Myocyte (in vitro differentiated cells): ENCODE data around the gene PRRT4. TPM values are rescaled to one million over a fixed set of nuclear protein-coding genes. Genes with fewer than 3 reads are reported as not detected.

Source experiments
- DNase-seq: peaks from one replicate; pipeline ENCODE4 v3.0.0-alpha.2; 2012; ENCODE audit warnings: low read depth
- polyA plus RNA-seq: library from polyadenylated mRNA; unstranded; fragments of >200 nt; gene quantifications from one replicate; pipeline ENCODE4 v1.2.1, GENCODE V29; 2012; ENCODE audit warnings: missing spikeins
- total RNA-seq: library from RNA; depleted of rRNA; stranded (reverse); fragments of >200 nt; gene quantifications from 2 replicates; pipeline ENCODE4 v1.2.3, GENCODE V29; 2014

Gene PRRT4
- total RNA-seq, result 4.2 and 7.3 TPM in 2 replicates
- 6.3 TPM for polyA plus RNA-seq

DNA sequence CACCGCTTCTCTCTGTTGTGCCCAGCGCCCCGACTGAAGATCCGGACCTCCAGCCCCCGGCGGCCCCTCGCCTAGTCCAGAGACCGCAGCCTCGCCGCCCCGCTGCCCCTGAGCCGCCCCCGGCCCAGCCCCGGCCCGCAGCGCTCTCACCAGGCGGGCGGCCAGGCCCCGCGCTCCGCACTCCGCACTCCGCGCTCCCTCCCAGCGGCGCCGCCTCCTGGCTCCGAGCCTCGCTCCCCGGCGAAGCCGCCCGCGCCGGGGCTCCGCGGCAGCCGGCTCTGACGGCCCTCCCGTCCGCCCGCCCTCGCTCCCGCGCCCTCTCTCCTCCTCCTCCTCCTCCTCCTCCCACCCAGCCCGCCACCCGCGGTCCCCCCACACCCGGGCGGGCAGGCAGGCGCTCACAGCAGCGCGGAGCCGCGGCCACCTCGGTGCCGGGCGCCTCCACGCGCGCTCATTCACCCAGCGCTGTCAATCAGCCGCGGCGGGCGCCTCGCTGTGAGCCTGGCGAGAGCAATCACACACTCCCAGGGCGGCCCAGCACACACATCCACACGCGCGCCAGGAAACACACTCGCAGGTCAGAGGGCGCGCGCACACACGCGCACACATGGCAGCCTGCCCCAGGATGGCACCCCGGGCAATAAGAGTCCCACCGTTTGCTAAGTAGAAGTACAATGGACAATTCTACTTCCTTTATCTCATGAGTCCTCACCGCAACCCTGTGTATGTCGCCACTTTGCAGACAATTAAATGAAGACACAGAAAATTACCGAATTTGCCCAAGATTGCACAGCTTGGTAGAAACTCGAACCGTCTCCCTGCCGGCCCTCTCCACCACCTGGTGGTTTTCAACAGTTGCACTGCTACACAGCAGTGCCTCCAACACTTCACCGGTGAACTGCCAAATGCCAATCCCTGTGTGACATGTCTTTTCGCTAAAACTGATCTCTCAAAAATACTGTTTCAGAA, at the start of gene PRRT4:
PRRT4 (minus strand) TSS at position 280 of the 969 bp plus-strand sequence.
- DNase-seq, result peak; percentile 59

DNA sequence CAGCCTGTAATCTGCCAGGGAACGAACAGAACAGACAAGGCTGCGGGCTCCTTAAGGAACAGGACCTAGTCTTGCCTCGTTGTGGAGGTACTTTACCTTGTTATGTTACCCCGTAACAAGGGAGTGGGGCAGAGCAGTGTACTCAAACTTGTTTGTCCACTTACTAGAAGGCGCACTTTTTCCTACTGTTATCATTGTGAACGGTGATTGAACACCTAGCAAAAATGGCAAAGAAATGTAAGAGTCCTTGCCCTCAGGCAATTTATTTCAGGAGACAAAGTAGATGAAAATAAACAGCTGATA, 48.9 kb upstream of the PRRT4 start:
- no peak for DNase-seq

DNA sequence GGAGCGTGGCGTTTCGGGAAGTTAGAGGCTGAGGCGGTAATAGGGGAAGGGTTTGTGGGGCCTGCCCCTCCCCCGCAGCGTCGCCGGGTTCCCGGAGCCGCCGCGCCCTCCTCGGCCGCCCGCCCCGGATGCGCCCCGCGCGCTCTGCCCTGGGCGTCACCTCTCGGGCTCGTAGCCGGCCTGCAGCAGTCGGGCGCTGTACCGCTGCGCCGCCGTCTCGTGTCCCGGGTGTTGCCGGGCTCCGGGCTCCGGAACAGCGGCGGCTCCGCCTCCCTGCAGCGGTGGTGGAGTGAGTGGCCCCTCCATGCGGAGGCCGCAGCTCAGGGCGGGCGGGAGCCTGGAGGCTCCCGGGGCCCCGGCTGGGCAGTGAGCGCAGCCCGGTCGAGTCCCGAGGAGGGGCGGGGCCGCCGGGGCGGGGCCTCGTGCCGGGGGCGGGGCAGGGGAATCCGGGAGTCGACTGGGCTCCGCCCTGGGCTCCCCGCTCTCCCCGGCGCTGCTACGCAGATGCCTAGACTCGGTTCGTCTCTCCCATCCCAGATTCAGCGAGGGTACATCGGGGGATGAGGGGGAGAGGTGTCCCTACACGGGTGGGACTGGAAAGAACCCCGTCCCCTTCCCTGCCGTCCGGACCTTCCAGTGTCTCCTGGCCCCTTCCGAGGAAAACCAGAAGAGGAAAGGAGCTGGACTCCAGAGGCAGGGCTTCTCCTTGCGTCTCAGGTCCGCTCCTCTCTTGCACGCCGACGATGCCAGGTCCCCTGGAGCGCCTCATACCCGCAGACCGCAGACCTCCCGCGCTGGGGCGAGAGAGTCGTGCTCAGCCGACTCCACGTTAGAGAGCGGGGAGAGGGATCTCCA, 48.3 kb upstream of the PRRT4 start, which contains the start of gene IMPDH1:
IMPDH1 (minus strand) TSS at position 387 of the 855 bp plus-strand sequence; CDS start at position 306, 81 bp downstream.
- peak; percentile 84 for DNase-seq

DNA sequence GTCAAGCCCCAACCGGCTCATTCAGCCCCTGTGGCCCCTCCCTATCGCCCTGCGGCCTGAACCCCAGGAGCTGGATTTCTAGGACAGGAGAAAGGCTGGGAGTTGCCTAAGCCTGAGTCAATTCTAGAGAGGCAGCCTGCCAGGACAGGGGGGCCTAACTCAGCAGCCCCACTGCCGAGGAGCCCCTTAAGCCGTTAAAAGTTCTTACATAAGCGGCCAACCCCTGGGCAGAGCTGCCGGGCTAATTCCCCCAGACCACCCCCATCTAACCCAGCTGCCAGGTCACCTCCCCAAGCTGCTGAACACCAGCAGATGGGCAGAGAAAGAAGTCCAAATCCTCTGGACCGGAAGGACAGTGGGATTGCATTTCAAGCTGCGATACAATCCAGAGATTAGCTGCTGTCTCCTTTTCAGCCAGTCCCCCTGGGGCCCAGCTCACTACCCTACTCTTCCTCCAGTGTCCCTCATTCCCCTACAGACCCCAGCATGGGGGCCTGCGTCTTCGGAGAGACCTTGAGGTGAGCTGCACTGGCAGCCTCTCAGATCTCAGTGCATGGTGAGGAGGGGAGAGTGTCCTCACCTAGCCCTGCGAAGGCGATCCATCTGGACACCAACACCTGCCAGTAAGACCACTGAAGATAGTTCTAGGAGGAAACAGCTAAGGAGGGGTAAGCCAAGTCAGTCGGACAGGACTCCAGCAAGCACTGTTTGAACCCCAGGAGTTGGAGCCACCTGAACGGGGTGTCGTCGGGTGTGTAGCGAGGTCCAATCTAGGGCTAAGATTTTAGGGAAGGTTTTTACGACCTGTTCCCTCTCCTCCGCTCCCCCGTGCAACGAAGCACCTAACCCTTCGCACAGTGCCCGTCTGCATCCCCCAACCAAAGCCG, 47.5 kb upstream of the PRRT4 start:
- no peak for DNase-seq

DNA sequence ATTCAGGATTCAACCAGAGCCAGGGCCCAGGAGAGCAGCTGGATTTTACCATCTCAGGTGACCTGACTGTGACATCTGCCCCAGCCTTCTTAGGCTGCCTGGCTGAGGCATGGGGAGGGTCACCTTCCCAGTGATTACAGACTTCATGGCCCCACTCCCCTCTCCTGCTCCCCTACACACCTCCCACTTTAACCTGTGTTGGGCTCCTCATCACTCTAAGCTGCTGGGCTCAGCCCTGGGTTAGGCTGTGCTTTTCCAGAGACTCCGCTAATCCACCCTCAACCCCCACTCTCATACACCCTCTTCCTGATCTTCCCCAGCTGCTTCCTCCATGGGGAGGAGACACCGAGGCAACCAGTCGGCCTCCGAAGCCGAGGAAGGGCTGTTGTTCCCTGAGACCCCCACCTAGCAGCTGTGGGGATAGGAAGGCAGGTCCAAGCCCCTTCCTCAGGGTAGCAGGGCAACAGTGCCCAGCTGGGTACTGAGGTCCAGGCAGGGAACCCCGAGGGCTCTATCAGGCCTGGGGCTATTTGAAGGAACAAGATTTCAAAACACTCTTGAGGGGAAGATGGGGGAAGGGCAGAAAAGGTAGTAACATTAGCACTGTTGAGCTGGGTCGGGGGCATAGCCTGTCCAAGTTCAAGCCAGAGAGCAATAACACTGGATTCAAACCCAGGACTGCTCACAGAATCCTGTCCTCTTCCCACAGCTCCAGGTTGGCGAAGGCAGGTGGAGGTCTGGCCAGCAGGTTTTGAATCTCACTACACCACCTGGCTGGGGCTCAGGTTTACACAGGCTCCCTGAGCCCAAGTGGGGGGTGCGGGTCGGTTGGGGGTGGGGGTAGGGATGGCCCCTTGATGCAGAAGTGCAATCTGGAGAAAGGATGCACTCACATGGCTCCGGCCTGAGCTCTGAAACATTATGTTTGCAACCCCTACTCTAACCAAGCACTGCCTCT, 46.5 kb upstream of the PRRT4 start:
- no peak for DNase-seq

DNA sequence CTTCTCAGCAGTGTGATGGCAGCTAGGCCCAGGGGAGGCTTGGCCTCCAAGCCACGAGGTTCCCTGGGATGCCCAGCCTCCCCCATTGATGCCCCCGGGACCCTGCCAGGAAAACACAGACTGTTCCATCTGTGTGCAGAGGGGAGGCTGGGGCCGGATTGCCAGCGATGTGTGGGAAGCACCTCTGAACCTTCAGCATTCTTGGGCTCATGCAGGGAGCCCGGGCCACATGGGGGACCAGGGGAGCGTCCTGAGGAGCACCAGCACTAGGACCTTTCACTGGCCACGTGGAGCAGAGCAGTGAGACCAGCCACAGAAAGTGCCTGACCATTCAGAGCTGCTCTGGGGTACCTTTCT, 45.7 kb upstream of the PRRT4 start:
- DNase-seq, result no peak

DNA sequence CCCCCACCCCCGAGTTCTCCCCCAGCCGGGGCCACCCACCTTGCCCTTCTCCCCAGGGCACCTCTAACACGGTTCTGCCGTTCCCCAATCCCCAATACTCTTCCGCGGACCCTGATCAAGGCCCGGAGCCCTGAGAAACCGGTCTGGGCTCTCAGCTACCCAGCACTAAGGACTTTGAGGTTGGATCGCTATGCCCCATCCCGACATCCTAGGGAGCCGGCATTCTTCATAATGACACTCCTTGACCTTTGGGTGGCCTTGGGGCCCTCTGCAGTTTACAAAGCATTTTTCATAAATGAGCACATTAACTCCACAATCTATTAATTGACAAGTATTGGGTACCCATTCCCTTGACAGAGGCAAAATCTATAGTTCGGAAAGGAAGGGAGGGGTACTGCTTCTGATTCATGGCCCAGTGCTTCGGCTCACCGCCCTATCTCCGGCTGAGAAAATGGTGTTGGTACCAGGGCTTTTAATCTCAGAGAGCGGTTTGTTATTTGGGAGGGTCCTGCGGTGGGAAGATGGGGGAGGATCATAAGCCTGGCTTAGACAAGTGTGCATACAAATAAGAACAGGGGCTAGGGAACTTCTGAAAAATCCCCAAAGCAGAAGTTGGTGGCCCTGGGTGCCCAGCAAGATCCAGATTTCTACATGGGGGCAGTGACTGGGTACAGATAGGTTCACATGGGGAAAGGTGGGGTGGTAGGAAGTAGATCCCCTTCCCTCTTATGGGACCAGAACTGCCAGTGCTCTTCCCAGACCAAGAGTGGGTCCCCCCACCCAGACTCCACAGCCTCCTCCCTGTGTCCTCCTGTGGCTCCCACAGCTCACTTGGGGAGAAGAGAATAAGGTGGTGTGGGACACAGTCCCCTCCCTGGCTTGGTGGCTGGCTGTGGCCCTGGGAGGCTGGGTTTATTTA, 45.1 kb upstream of the PRRT4 start:
- DNase-seq, result no peak

DNA sequence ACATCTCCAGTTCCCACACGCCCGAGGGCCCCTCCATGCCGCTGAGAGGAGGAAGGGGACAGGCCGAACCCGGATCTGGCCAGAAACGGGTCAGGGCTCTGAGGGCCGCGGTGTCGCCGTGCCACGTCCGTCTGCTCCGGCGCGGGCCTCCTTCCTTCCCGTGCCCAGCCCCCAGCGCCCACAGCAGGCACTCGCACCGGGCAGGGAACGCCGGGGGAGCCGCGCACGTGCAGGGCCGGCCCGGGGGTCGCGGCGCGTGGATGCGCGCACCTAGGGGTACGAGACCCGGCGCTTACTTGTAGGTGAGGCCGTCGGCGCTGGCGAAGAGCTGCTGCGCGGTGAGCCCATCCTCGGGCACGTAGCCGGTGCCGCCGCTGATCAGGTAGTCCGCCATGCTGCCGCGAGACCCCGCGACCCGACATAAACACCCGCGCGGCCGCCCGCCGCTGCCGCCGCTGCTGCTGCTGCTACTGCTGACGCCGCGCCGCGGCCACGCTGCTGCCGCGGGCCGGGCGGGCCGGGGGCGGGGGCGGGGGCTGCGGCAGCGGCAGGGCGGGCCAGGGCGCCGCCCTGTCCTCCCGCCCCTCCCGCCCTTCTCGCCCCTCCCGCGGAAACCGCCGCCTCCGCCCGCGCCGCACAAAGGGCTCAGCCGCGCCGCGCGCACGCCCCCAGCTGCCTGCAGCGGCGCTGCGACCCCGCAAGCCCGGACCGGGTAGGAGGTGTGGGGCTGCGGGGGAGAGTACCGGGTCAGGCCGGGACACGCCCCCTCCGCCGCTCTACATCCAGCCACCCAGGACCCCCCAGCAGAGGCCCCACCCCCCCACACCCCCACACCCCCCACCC, 44.2 kb upstream of the PRRT4 start:
- DNase-seq, result peak; percentile 56

DNA sequence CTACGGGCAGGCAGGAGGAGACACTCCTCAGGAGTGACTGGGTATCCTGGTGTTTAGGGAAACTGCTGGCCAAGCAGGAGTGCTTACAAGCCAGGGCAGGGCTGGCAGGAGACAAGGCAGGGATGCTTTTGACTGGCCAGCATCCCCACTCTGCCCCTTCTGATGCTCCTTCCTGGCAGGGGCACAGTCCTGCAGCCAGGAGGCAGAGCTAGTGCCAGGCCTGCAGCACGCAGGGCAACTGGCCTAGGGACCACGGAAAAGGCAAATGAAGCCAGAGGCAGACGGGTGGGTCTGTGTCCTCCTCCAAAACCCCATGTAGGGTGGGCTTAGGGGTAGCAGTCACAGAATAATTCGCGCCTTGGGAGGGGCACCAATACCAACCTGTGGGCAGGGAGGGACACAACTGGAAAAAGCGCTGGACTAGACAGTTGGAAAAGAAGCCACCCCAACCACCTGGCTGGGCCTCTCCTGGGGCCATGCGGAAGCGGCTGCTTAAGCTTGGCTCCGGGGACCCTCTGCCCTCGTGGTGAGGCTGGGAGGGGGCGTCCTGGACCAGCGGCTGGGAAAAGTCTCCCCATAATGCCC, 43.5 kb upstream of the PRRT4 start:
- DNase-seq, result peak; percentile 43

DNA sequence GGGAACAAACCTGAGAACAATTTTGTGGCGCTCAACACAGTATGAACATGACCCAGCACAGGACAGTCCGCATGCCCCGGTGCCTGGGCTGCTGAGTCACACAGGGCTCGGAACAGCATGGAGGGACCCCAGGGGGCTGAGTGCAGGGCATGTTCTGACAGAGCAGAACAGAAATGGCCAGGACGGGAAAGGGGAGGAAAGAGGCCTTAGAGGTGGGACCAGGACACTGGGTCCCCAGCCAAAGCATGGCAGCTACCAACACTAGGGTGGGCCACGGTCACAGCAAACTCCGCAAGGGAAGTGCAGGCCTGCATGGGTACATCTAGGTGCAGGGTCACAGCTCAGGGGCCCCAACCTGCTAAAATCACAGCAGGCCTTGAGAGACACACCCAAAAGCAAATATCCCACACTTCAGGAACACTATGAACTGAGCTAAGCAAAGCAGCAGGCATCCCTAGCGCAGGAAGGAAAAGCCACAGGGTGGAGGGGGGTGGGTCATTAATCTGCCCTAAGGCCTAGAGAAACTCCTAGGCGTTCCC, 42.7 kb upstream of the PRRT4 start:
- DNase-seq, result no peak

DNA sequence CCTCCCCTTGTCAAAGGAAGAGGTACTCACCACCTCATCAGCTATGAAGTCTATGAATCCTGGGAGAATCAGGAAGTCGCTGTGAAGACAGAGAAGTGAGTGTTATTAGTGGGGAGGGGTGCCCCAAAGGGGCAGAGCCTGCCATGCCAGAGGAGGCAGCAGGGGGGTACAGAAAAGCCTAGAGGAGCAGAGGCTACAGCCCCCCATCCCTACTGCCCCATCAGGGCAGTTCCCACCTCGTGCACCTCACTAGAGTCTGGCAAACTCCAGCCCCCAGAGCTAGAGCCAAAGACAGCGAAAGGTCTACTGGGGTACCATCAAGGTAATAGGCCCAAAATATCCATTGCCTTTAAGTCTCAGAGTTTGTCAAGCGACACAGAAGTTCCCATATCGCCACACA, 42.2 kb upstream of the PRRT4 start:
- DNase-seq, result no peak

DNA sequence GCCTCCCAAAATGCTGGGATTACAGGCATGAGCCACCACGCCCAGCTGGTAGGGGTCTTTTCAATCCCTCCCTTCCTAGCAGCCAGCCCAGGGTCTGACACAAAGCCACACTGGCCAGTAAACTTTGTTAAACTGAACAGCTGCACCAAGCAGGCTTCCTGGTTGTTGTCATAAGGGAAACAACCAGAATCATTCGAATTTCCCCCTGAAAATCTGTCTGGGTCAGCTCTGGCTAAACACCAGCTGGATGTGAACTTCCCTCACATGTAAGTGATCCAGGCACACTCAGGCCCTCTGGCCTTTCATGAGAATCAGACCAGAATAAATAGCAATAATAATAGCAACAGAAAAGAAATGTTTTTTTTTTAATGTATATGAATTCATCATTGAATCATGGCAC, 40.9 kb upstream of the PRRT4 start:
- peak; percentile 58 for DNase-seq

DNA sequence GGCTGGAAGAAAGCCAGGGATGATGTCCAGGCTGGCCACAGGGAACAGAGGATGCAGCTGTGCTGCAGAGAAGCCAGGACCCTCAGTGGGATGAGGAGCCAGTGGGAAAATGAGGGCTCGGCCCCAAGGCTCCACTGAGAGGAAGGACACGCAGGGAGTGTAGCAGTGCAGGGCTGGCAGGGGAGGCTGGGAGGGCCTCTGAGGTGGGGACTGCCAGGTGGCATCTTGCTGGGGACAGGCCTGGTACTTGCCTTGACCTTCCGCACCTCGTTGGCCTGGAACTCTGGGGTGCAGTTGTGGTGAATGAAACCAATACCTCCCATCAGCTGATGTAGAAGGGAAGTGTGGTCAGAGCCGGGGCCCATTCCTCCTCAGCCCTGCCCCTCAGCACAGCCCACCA, 39.1 kb upstream of the PRRT4 start:
- no peak for DNase-seq

DNA sequence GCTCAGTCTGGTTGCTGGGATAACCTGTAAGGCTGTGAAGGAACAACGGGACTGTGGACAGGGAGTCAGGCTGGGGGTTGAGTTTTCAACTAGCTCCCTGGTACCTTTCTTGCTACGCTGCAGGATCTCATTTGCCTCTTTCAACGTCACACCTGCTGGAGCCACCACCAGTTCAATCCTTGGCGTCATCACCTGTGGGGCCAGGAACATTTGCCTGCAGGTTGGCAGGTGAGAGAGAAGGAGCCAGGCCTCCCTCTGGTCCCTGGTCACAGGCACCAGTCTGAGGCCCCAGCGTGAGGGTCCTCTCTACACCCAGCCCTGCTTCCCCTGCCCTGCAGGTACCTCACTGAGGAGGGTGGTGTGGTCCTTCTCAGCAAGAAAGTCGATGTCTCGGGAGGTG, 38.5 kb upstream of the PRRT4 start:
- DNase-seq, result no peak

DNA sequence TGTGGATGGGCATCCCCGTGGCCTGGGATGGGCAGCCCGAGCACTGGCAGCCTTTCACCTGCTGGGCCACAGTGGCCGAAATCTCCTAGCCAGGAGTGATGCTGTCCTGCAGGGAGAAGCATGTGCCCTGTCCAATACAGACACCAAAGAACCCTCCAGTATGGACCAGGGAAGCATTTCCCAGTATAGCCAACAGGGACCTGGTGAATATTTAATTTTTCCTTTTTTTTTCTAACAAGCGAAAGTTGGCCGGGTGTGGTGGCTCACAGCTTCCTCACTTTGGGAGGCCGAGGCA, 37.3 kb upstream of the PRRT4 start:
- DNase-seq, result no peak

DNA sequence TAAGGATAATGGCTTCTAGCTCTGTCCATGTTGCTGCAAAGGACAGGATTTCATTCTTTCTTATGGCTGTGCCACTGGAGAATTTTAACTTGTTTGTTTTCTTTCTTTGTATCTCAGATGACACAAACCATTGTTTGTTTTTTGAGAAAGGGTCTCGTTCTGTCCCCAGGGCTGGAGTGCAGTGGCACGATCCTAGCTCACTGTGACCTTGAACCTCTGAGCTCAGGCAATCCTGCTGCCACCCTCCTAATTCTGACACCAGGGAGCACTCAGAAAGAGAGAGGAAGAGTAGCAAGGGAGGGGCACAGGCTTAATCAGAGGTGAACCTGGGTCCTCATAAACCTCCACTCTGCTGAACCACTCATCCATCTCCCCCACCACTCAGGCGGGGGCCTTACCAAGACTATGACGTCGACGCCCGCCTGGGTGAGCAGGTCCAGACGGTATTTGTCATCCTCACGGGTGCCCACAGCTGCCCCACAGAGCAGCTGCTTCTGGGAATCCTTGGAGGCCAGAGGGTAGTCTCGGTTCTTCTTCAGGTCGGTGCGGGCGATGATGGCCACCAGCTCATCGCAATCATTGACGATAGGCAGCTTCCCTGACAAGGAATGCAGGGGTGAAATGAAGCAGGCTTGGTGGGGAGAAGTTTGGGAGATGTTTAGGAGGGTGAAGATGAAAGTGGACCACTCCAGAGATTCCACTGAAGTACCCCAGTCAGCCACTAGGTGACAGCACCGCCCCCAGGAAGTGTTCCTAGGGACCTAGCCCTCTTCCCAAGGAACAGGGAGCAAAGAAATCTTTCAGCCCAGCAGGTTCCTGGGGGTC, 36.7 kb upstream of the PRRT4 start:
- DNase-seq, result peak; percentile 75

DNA sequence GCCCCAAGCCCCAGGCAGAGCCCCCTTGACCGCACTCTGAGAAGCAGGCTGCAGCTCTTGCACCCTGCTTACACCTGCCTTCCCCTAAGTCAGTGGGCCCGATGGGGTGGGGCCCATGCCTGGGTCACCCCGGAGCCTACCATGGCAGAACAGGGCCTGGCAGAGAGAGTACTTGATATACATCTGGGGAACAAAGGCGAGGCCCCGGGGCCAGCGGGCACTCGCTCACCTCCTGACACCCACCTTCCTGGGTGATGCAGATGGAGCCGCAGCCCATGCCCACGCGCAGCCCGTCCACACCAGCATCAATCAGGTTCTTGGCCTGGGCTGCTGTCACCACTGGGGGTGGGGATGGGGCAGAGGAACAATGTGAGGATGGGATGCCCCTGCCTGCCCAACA, 34.9 kb upstream of the PRRT4 start:
- DNase-seq, result no peak
